CD4-positive, alpha-beta T cell (primary cell): ENCODE measurements around the gene SLC25A19. TPM values are rescaled to one million over a fixed set of nuclear protein-coding genes. Genes with fewer than 3 reads are reported as not detected.
A peak's percentile ranks its signal among the peaks of the same experiment; 100 is the strongest.
"Not testable (repeated sequence)": the region's sequence is repeated elsewhere in the genome, so short reads cannot be mapped to it uniquely, and the experiment has no call there.

Experiments used
- ATAC-seq: fragments of 200-7000 bp; cut with Tn5 transposase; one replicate; pipeline ENCODE4 v1.10.0; 2022; ENCODE audit warnings: mild to moderate bottlenecking; ENCODE audit not compliant: poor library complexity
- CTCF ChIA-PET: fragments of 350-600 bp; sonication (Branson Sonifier 250); formaldehyde crosslinking; loops from one replicate; lab custom pipeline; 2021; ENCODE audit warnings: antibody characterized with exemption, inconsistent platforms; lab: Charles Lee
- POLR2A ChIA-PET: fragments of 350-600 bp; sonication (Branson Sonifier 250); formaldehyde crosslinking; loops from one replicate; lab custom pipeline; 2021; ENCODE audit warnings: antibody characterized with exemption, inconsistent platforms; lab: Charles Lee
- DNase-seq, 14 experiments: peaks; one replicate each; pipeline ENCODE4 v3.0.0-alpha.2; 2013 to 2020; ENCODE audit warnings: mixed read lengths in 2 of 14
- H3K27ac ChIP-seq, 2 donors: one replicate each; pipeline versions ENCODE4 v1.5.1 to v1.7.0; 2013; ENCODE audit warnings: low read length in 2 of 2, low read depth in 1 of 2, mild to moderate bottlenecking in 1 of 2
- H3K27me3 ChIP-seq, 2 experiments: 1 replicate in 1 of 2; 2 replicates in 1 of 2; pipeline versions ENCODE4 v1.6.1 to v1.7.0; 2013; ENCODE audit warnings: low read length in 2 of 2, control low read depth in 1 of 2, mild to moderate bottlenecking in 1 of 2, moderate library complexity in 1 of 2; ENCODE audit not compliant: insufficient read depth in 2 of 2, control insufficient read depth in 1 of 2
- H3K36me3 ChIP-seq: one replicate; pipeline ENCODE4 v1.6.1; 2013; ENCODE audit warnings: low read length, control low read depth; ENCODE audit not compliant: insufficient read depth
- H3K4me1 ChIP-seq: one replicate; pipeline ENCODE4 v1.6.1; 2013; ENCODE audit warnings: low read length, control low read depth; ENCODE audit not compliant: insufficient read depth
- H3K4me3 ChIP-seq: one replicate; pipeline ENCODE4 v1.5.1; 2013; ENCODE audit warnings: mild to moderate bottlenecking, low read length, moderate library complexity
- H3K9me3 ChIP-seq, 2 experiments: 1 replicate in 1 of 2; 2 replicates in 1 of 2; pipeline versions ENCODE4 v1.6.1 to v1.7.0; 2013; ENCODE audit warnings: low read length in 2 of 2, mild to moderate bottlenecking in 2 of 2, control low read depth in 1 of 2, moderate library complexity in 1 of 2; ENCODE audit not compliant: control insufficient read depth in 1 of 2, insufficient read depth in 1 of 2
- H3K27ac Mint-ChIP-seq: one replicate; pipeline ENCODE4 v1.8.0; 2020; ENCODE audit warnings: mixed read lengths
- H3K27me3 Mint-ChIP-seq: one replicate; pipeline ENCODE4 v1.8.0; 2021; ENCODE audit warnings: mixed read lengths
- H3K36me3 Mint-ChIP-seq: one replicate; pipeline ENCODE4 v1.8.0; 2021; ENCODE audit warnings: low read depth, mixed read lengths
- H3K4me1 Mint-ChIP-seq: one replicate; pipeline ENCODE4 v1.8.0; 2021; ENCODE audit warnings: low read depth, mixed read lengths
- H3K4me3 Mint-ChIP-seq: one replicate; pipeline ENCODE4 v1.8.0; 2020; ENCODE audit warnings: mild to moderate bottlenecking, mixed read lengths
- H3K9me3 Mint-ChIP-seq: one replicate; pipeline ENCODE4 v1.8.0; 2020; ENCODE audit warnings: mixed read lengths
- CTCF ChIP-seq: fragments of 200-600 bp; IDR thresholded peaks from one replicate; pipeline ENCODE4 v1.8.0; 2022; ENCODE audit warnings: antibody characterized with exemption, mild to moderate bottlenecking
- intact Hi-C, 2 experiments: fragments of 100-400 bp; cut with DNase I in 1 of 2; cut with micrococcal nuclease in 1 of 2; formaldehyde crosslinking; loops; one replicate each; pipeline versions ENCODE4 v1.15.1 to v1.9.0; 2023 to 2025; cut with DNase I, micrococcal nuclease
- total RNA-seq, 174 experiments: library from RNA in 2 of 174; stranded (reverse) in 2 of 174; gene quantifications; one replicate each; pipeline ENCODE4 v1.2.3 and lab custom pipeline; 2021 to 2026

The SLC25A19 gene
- total RNA-seq, 2 experiments from 2014 or later: 11.1 to 12.0 TPM

- Histone ChIP-seq H3K4me3 (no peak overlapping the region), H3K36me3 (peaks cover 21% of the 10 kb centered on the region), H3K27me3 (no peaks in the 10 kb centered on the region), H3K9me3 (no peaks in the 10 kb centered on the region), H3K4me1 (peaks cover 21% of the 10 kb centered on the region), H3K27ac (no peak overlapping the region)
- Mint-ChIP-seq H3K27me3 (no peaks in the 10 kb centered on the region), H3K36me3 (peaks cover 30% of the 10 kb centered on the region), H3K4me1 (peaks cover 22% of the 10 kb centered on the region), H3K4me3 (peak overlapping the region; percentile 58), H3K9me3 (no peaks in the 10 kb centered on the region), H3K27ac (no peak overlapping the region)
- TF ChIP-seq CTCF: no peak
- DNase-seq (no peak), ATAC-seq (no peak)
- CTCF ChIA-PET: no interaction called here
- intact Hi-C loops: loop anchor here in 1 of 2 experiments (5.0 kb wide), 1 partner anchor 170 kb away; the partner anchor contains the start of gene TMEM94
- POLR2A ChIA-PET: no interaction called here
These were observed 2.0 kb downstream of the SLC25A19 start for GRCh38 chr17:75287221-75287620.

DNA sequence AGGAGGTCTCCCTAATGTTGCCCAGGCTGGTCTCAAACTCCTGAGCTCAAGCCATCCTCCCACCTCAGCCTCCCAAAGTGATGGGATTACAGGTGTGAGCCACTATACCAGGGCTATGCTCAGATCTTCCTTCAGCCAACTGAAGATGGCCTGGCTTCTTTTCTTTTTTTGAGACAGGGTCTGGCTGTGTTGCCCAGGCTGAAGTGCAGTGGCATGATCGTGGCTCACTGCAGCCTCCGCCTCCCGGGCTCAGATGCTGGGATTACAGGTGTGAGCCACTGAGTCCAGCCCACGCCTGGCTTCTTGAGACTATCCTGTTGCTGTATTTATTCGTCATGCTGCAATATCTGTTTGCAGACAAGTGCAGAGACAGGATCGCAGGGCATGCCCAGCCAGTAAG, 4.1 kb downstream of the SLC25A19 start:
- no peak overlapping the region for H3K27ac ChIP-seq
- no peak for ATAC-seq
- H3K4me3 ChIP-seq: no peak overlapping the region
- peaks cover 31% of the 10 kb centered on the region for H3K36me3 ChIP-seq
- ChIA-PET POLR2A (interaction anchor here (1.0 to 1.4 kb wide), 2 partner anchors 14 to 120 kb away, joined by 3 read pairs; partner anchors contain the start of genes GRB2 and MIF4GD), CTCF (interaction anchor here (0.6 kb wide), 2 partner anchors 23 to 171 kb away, joined by 3 read pairs; partner anchors contain the start of gene MRPS7)
- Mint-ChIP-seq H3K36me3 (peaks cover 35% of the 10 kb centered on the region), H3K4me1 (peaks cover 20% of the 10 kb centered on the region), H3K27ac (no peak overlapping the region), H3K9me3 (no peaks in the 10 kb centered on the region), H3K27me3 (no peaks in the 10 kb centered on the region), H3K4me3 (no peak overlapping the region)
- H3K4me1 ChIP-seq: peaks cover 14% of the 10 kb centered on the region
- no peak for TF ChIP-seq CTCF
- DNase-seq: no peak
- intact Hi-C loops: loop anchor here in 1 of 2 experiments (5.0 kb wide), 1 partner anchor 172 kb away; the partner anchor contains the start of gene TMEM94
- no peaks in the 10 kb centered on the region for H3K27me3 ChIP-seq
- H3K9me3 ChIP-seq: no peaks in the 10 kb centered on the region

GRCh38 chr17:75280189-75280588, 9.0 kb downstream of the SLC25A19 start:
- ATAC-seq, H3K4me1 Mint-ChIP-seq, H3K27me3 ChIP-seq, H3K4me1 ChIP-seq, H3K27ac Mint-ChIP-seq, H3K4me3 ChIP-seq, intact Hi-C loops, H3K27ac ChIP-seq, H3K4me3 Mint-ChIP-seq, H3K27me3 Mint-ChIP-seq, POLR2A ChIA-PET, H3K9me3 Mint-ChIP-seq, H3K9me3 ChIP-seq, DNase-seq: not testable (repeated sequence)
- peaks cover 34% of the 10 kb centered on the region for H3K36me3 ChIP-seq
- H3K36me3 Mint-ChIP-seq: peaks cover 17% of the 10 kb centered on the region
- CTCF ChIA-PET: interaction anchor here (2.2 kb wide), 1 partner anchor 9 kb away, joined by 13 read pairs; the partner anchor contains the start of gene MIF4GD

GRCh38 chr17:75277664-75278071, 11.6 kb downstream of the SLC25A19 start:
- ChIA-PET POLR2A (interaction anchor here (2.8 kb wide), 1 partner anchor 12 kb away, joined by 11 read pairs; the partner anchor contains the start of gene SLC25A19), CTCF (no interaction called here)
- DNase-seq (no peak), ATAC-seq (no peak)
- H3K36me3 Mint-ChIP-seq: peaks cover 6% of the 10 kb centered on the region
- no peak overlapping the region for H3K4me3 ChIP-seq
- H3K27me3 Mint-ChIP-seq: no peaks in the 10 kb centered on the region
- H3K9me3 Mint-ChIP-seq: no peaks in the 10 kb centered on the region
- H3K27ac ChIP-seq: no peak overlapping the region
- H3K27me3 ChIP-seq: no peaks in the 10 kb centered on the region
- intact Hi-C loops: no loop called here
- no peak overlapping the region for H3K27ac Mint-ChIP-seq
- peaks cover 2% of the 10 kb centered on the region for H3K4me1 Mint-ChIP-seq
- H3K36me3 ChIP-seq: peaks cover 30% of the 10 kb centered on the region
- H3K4me1 ChIP-seq: peaks cover 6% of the 10 kb centered on the region
- no peak overlapping the region for H3K4me3 Mint-ChIP-seq
- H3K9me3 ChIP-seq: no peaks in the 10 kb centered on the region
- no peak for TF ChIP-seq CTCF
